K562 (cell line): ENCODE measurements around the gene RABL3.

Experiments
- CTCF ChIP-seq, 3 experiments: IDR thresholded peaks in 2 of 3; conservative IDR thresholded peaks in 1 of 3; 2 replicates each; pipeline ENCODE4 v1.5.1; 2011 to 2012; ENCODE audit warnings: low read length in 3 of 3, mild to moderate bottlenecking in 3 of 3, control low read depth in 2 of 3, improper control_type of control experiment in 1 of 3, inconsistent platforms in 1 of 3, low read depth in 1 of 3, mixed read lengths in 1 of 3, moderate library complexity in 1 of 3; ENCODE audit not compliant: insufficient read depth in 2 of 3
- ELK1 ChIP-seq: sonication (generic); formaldehyde crosslinking; IDR thresholded peaks from 2 replicates; pipeline ENCODE4 v1.8.1; 2022; ENCODE audit warnings: missing genetic modification reagents
- ETV6 ChIP-seq, 3 experiments: fragments of 150-350 bp in 1 of 3; sonication (generic) in 1 of 3; formaldehyde crosslinking in 1 of 3; IDR thresholded peaks; 2 replicates each; pipeline versions ENCODE4 v1.6.1 to v1.8.0; 2014 to 2022; ENCODE audit warnings: borderline replicate concordance in 2 of 3, low read depth in 2 of 3, antibody characterized with exemption in 1 of 3, low read length in 1 of 3, mild to moderate bottlenecking in 1 of 3, missing genetic modification reagents in 1 of 3
- EZH2 ChIP-seq: IDR thresholded peaks from 2 replicates; pipeline ENCODE4 v1.6.1; 2012; ENCODE audit warnings: low read depth, mild to moderate bottlenecking, inconsistent platforms, low read length, borderline replicate concordance
- NCOR1 ChIP-seq: fragments of 450-650 bp; IDR thresholded peaks from 2 replicates; pipeline ENCODE4 v1.6.1; 2016; ENCODE audit warnings: mild to moderate bottlenecking, moderate library complexity
- NFYB ChIP-seq: IDR thresholded peaks from 2 replicates; pipeline ENCODE4 v1.6.1; 2011; ENCODE audit warnings: mild to moderate bottlenecking, moderate library complexity; ENCODE audit not compliant: insufficient read length; ENCODE audit errors: extremely low read depth
- PHF8 ChIP-seq: fragments of 200-600 bp; sonication (generic); IDR thresholded peaks from 2 replicates; pipeline ENCODE4 v1.6.1; 2012; ENCODE audit warnings: mixed run types, mild to moderate bottlenecking, inconsistent platforms, low read length, moderate library complexity, borderline replicate concordance
- POLR2A ChIP-seq: fragments of 450-650 bp; conservative IDR thresholded peaks from 2 replicates; pipeline ENCODE4 v1.6.1; 2016
- ZBTB26 ChIP-seq: fragments of 450-650 bp; formaldehyde crosslinking; IDR thresholded peaks from 2 replicates; pipeline ENCODE4 v1.4.0; 2022; ENCODE audit warnings: missing genetic modification characterization

- TF ChIP-seq ELK1 (CRISPR knock-in tag) (no peak), CTCF (IDR thresholded peaks at IDR 0.05 in 2 of 3, conservative IDR thresholded peaks at IDR 0.05 in 1 of 3; ENCODE audit: insufficient read depth in 2 of 3, low read depth in 1 of 3, low read length in 3 of 3) (no peak), POLR2A (no peak), PHF8 (no peak), ZBTB26 (CRISPR knock-in tag) (no peak), EZH2 (no peak), ETV6 (IDR thresholded peaks at IDR 0.05; ENCODE audit: borderline replicate concordance in 1 of 2, low read depth in 2 of 2, low read length in 1 of 2) (no peak), ETV6 (CRISPR knock-in tag; IDR thresholded peaks at IDR 0.05; ENCODE audit: borderline replicate concordance) (no peak), NFYB (no peak), NCOR1 (no peak)
Observed at GRCh38 chr3:120713262-120713661, 29.1 kb downstream of the RABL3 start.
